GM23248 (cell line): Measurements from ENCODE around the gene EXOSC2. TPM values are rescaled to one million over a fixed set of nuclear protein-coding genes. Genes with fewer than 3 reads are reported as not detected.
A peak's percentile ranks its signal among the peaks of the same experiment; 100 is the strongest.

Experiments used
- DNase-seq: peaks from one replicate; pipeline ENCODE4 v3.0.0-alpha.2; 2015
- H2AFZ ChIP-seq: fragments of 200-600 bp; sonication (generic); 2 replicates; pipeline ENCODE4 v1.6.1; 2016; ENCODE audit warnings: antibody characterized with exemption
- H3F3A ChIP-seq: fragments of 200-600 bp; sonication (generic); 2 replicates; pipeline ENCODE4 v1.6.1; 2016; ENCODE audit warnings: mild to moderate bottlenecking, antibody characterized with exemption, mixed run types; ENCODE audit not compliant: insufficient read depth
- H3K27ac ChIP-seq: fragments of 200-600 bp; sonication (generic); 2 replicates; pipeline ENCODE4 v1.5.1; 2016; ENCODE audit warnings: mild to moderate bottlenecking
- H3K27me3 ChIP-seq: fragments of 200-600 bp; sonication (generic); replicated peaks from 2 replicates; pipeline ENCODE4 v1.6.1; 2016; ENCODE audit warnings: mild to moderate bottlenecking; ENCODE audit not compliant: insufficient read depth
- H3K36me3 ChIP-seq: fragments of 200-600 bp; sonication (generic); 2 replicates; pipeline ENCODE4 v1.6.1; 2016; ENCODE audit warnings: low read depth, mild to moderate bottlenecking
- H3K4me1 ChIP-seq: fragments of 200-600 bp; sonication (generic); 2 replicates; pipeline ENCODE4 v1.6.1; 2016; ENCODE audit warnings: mild to moderate bottlenecking; ENCODE audit not compliant: insufficient read depth
- H3K4me2 ChIP-seq: fragments of 200-600 bp; sonication (generic); one replicate; pipeline ENCODE4 v1.6.1; 2016; ENCODE audit warnings: mild to moderate bottlenecking; ENCODE audit not compliant: unreplicated experiment
- H3K4me3 ChIP-seq: fragments of 200-600 bp; sonication (generic); 2 replicates; pipeline ENCODE4 v1.5.1; 2016; ENCODE audit warnings: mild to moderate bottlenecking
- H3K79me2 ChIP-seq: fragments of 200-600 bp; sonication (generic); 2 replicates; pipeline ENCODE4 v1.6.1; 2016; ENCODE audit warnings: mild to moderate bottlenecking; ENCODE audit not compliant: insufficient read depth
- H3K9ac ChIP-seq: fragments of 200-600 bp; sonication (generic); 2 replicates; pipeline ENCODE4 v1.6.1; 2016; ENCODE audit warnings: mild to moderate bottlenecking
- H3K9me2 ChIP-seq: fragments of 200-600 bp; sonication (generic); 2 replicates; pipeline ENCODE4 v1.6.1; 2016; ENCODE audit warnings: mixed run types, mild to moderate bottlenecking, moderate library complexity; ENCODE audit not compliant: insufficient read depth
- H3K9me3 ChIP-seq: fragments of 200-600 bp; sonication (generic); one replicate; pipeline ENCODE4 v1.6.1; 2017; ENCODE audit warnings: low read depth
- H4K20me1 ChIP-seq: fragments of 200-600 bp; sonication (generic); 2 replicates; pipeline ENCODE4 v1.6.0; 2016; ENCODE audit not compliant: insufficient read depth
- EZH2 ChIP-seq: fragments of 200-600 bp; sonication (generic); IDR thresholded peaks from 2 replicates; pipeline ENCODE4 v1.6.1; 2018; ENCODE audit warnings: antibody characterized with exemption, mild to moderate bottlenecking; ENCODE audit not compliant: insufficient read depth, poor library complexity, severe bottlenecking
- EZH2phosphoT487 ChIP-seq: fragments of 200-600 bp; sonication (generic); IDR thresholded peaks from 2 replicates; pipeline ENCODE4 v1.6.1; 2018; ENCODE audit warnings: antibody characterized with exemption, moderate library complexity, mild to moderate bottlenecking, low read depth; ENCODE audit not compliant: insufficient read depth
- WGBS, 2 experiments: methylation state at CpG; one replicate each; pipeline ENCODE4 v1.1.6; 2015 to 2017; ENCODE audit warnings: low lambda C conversion rate in 2 of 2, low coverage in 1 of 2; ENCODE audit errors: missing lambda C conversion rate in 2 of 2; 5-methylcytosine and 5-hydroxymethylcytosine counted together
- in situ Hi-C: fragments of 300-500 bp; cut with MboI; formaldehyde crosslinking; loops from 2 replicates; pipeline ENCODE4 v1.15.0; 2020
- polyA plus RNA-seq: library from polyadenylated mRNA; unstranded; fragments of >200 nt; fragmentation: Nextera tagmentation; extraction: Ambion mirVana; gene quantifications from 2 replicates; pipeline ENCODE4 v1.2.1, GENCODE V29; 2016
- total RNA-seq: library from RNA; depleted of rRNA; stranded (reverse); fragments of >200 nt; shearing (Covaris generic); gene quantifications from 2 replicates; pipeline ENCODE4 v1.2.3, GENCODE V29; 2014

The EXOSC2 gene
- total and polyA plus RNA-seq, 2 experiments from 2014 or later, result 17.2 to 21.6 TPM

GRCh38 chr9:130715270-130715669 lies 21.7 kb downstream of the EXOSC2 start:
- Histone ChIP-seq H3K79me2 (peaks cover 73% of the 10 kb centered on the region), H3K36me3 (no peaks in the 10 kb centered on the region), H3K27me3 (no peaks in the 10 kb centered on the region), H3K27ac (peak overlapping the region; percentile 89; the same call in 1 of the 2 replicates), H3K4me2 (peak overlapping the region; percentile 94), H3F3A (peaks cover 24% of the 10 kb centered on the region), H3K4me3 (peak overlapping the region; percentile 88), H4K20me1 (no peaks in the 10 kb centered on the region), H3K9me2 (no peaks in the 10 kb centered on the region), H3K9me3 (no peaks in the 10 kb centered on the region), H3K4me1 (peaks cover 6% of the 10 kb centered on the region; the same call in 1 of the 2 replicates), H3K9ac (peak overlapping the region; percentile 91), H2AFZ (peak overlapping the region; percentile 51; the same call in 1 of the 2 replicates)
- in situ Hi-C loops, result no loop called here
- peak; percentile 14 for DNase-seq
- WGBS, 2 experiments, result 14 to 18% methylated on average over 3 of the region's 3 CpGs
- no peak for TF ChIP-seq EZH2
- no peak for TF ChIP-seq EZH2phosphoT487

GRCh38 chr9:130718562-130718961 lies 25.0 kb downstream of the EXOSC2 start:
- Histone ChIP-seq H3K4me2 (no peak overlapping the region), H3K4me3 (no peak overlapping the region), H2AFZ (no peak overlapping the region), H3F3A (peaks cover 23% of the 10 kb centered on the region), H3K9ac (no peak overlapping the region), H3K4me1 (peaks cover 6% of the 10 kb centered on the region; the same call in 1 of the 2 replicates), H3K27me3 (no peaks in the 10 kb centered on the region), H3K36me3 (no peaks in the 10 kb centered on the region), H4K20me1 (no peaks in the 10 kb centered on the region), H3K79me2 (peaks cover 100% of the 10 kb centered on the region), H3K9me2 (no peaks in the 10 kb centered on the region), H3K27ac (no peak overlapping the region), H3K9me3 (no peaks in the 10 kb centered on the region)
- in situ Hi-C loops, result no loop called here
- 61 to 75% methylated on average over 3 of the region's 3 CpGs for WGBS, 2 experiments
- TF ChIP-seq EZH2phosphoT487 (no peak), EZH2 (no peak)
- DNase-seq, result no peak

DNA sequence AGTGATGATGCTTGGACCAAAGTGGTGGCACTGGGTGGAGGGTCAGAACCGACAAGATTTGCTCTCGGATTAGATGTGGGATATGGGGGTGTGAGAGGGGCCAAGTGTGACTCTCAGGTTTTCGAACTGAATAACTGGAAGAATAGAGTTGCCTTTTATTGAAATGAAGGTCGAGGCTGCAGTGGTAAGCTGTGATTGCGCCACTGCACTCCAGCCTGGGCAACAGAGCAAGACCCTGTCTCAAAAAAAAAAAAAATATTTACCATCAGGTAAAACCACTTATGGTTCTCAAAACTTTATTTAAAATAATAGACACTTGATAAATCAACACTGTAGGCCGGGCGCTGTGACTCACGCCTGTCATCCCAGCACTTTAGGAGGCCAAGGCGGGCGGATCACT lies 27.2 kb downstream of the EXOSC2 start:
- 87 to 92% methylated on average over 10 of the region's 10 CpGs for WGBS, 2 experiments
- Histone ChIP-seq H3K9me3 (no peaks in the 10 kb centered on the region), H3K27me3 (no peaks in the 10 kb centered on the region), H4K20me1 (no peaks in the 10 kb centered on the region), H3K4me1 (peaks cover 6% of the 10 kb centered on the region; the same call in 1 of the 2 replicates), H3K36me3 (no peaks in the 10 kb centered on the region), H3K4me2 (no peak overlapping the region), H3K9me2 (no peaks in the 10 kb centered on the region), H3K27ac (no peak overlapping the region), H3F3A (0 out of 2 replicates have a peak, but pooled peaks cover under 1% of the 10 kb centered on the region), H2AFZ (no peak overlapping the region), H3K9ac (no peak overlapping the region), H3K4me3 (no peak overlapping the region), H3K79me2 (peaks cover 100% of the 10 kb centered on the region)
- DNase-seq, result no peak
- TF ChIP-seq EZH2 (no peak), EZH2phosphoT487 (no peak)
- in situ Hi-C loops, result no loop called here

GRCh38 chr9:130728721-130729120 lies 35.1 kb downstream of the EXOSC2 start:
- peak overlapping the region; percentile 36; the same call in 1 of the 2 replicates for H3K9ac ChIP-seq
- peaks cover 22% of the 10 kb centered on the region for H3K4me1 ChIP-seq
- no peak overlapping the region for H3K4me2 ChIP-seq
- H3F3A ChIP-seq, result peaks cover 29% of the 10 kb centered on the region
- peak; percentile 88 for DNase-seq
- WGBS, 2 experiments, result 41 to 48% methylated on average over 3 of the region's 3 CpGs
- no peaks in the 10 kb centered on the region for H4K20me1 ChIP-seq
- peak overlapping the region; percentile 67 for H3K27ac ChIP-seq
- no peaks in the 10 kb centered on the region for H3K36me3 ChIP-seq
- H3K9me3 ChIP-seq, result no peaks in the 10 kb centered on the region
- in situ Hi-C loops, result no loop called here
- no peaks in the 10 kb centered on the region for H3K9me2 ChIP-seq
- TF ChIP-seq EZH2phosphoT487, result no peak
- TF ChIP-seq EZH2, result no peak
- no peak overlapping the region for H3K4me3 ChIP-seq
- no peak overlapping the region for H2AFZ ChIP-seq
- H3K79me2 ChIP-seq, result peaks cover 93% of the 10 kb centered on the region
- H3K27me3 ChIP-seq, result no peaks in the 10 kb centered on the region

DNA sequence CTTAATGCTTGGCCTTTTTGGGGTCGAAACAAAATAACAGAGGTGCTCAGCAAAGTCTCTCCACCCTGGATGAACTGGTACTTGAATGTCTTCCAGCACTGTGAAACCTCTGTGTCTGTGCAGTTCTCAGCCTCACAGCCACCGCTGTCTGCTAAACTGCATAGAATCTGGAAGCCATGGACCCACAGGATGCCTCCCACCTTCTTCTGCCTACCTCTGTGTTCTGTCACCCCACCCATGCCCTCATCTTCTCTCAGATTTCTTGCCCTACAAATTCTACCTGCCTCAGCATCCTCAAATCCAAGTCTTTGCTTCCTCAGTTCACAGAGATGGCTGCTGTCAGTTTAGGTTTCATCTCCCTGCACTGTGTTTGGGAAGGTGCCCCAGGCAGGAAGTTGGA lies 35.6 kb downstream of the EXOSC2 start:
- H3K4me2 ChIP-seq, result no peak overlapping the region
- H3K9ac ChIP-seq, result peak overlapping the region; percentile 36; the same call in 1 of the 2 replicates
- H4K20me1 ChIP-seq, result no peaks in the 10 kb centered on the region
- peak overlapping the region; percentile 67 for H3K27ac ChIP-seq
- H3K9me2 ChIP-seq, result no peaks in the 10 kb centered on the region
- H3K9me3 ChIP-seq, result no peaks in the 10 kb centered on the region
- H3K4me3 ChIP-seq, result no peak overlapping the region
- H3F3A ChIP-seq, result peaks cover 29% of the 10 kb centered on the region
- H3K79me2 ChIP-seq, result peaks cover 93% of the 10 kb centered on the region
- no peak overlapping the region for H2AFZ ChIP-seq
- in situ Hi-C loops, result no loop called here
- no peaks in the 10 kb centered on the region for H3K36me3 ChIP-seq
- no peak for DNase-seq
- TF ChIP-seq EZH2phosphoT487 (no peak), EZH2 (no peak)
- H3K27me3 ChIP-seq, result no peaks in the 10 kb centered on the region
- peaks cover 22% of the 10 kb centered on the region for H3K4me1 ChIP-seq
- 96 to 100% methylated on average over 2 of the region's 2 CpGs for WGBS, 2 experiments
